ENCODE results near the gene KLF7.

GRCh38 chr2:207042841-207043240 lies 122.9 kb downstream of the KLF7 start:
- TF ChIP-seq CTCF (IDR thresholded peaks at IDR 0.05) = no peak
- TF ChIP-seq EP300 (IDR thresholded peaks at IDR 0.05) = no peak
